Loucy (cell line): ENCODE measurements around the gene KPNA4.

Experiments used
- H2AFZ ChIP-seq: fragments of 200-600 bp; sonication (generic); 2 replicates; pipeline ENCODE4 v1.6.0; 2016; ENCODE audit warnings: antibody characterized with exemption, mild to moderate bottlenecking, low read length, moderate library complexity
- H3F3A ChIP-seq: fragments of 200-600 bp; 2 replicates; pipeline ENCODE4 v1.6.0; 2016; ENCODE audit warnings: antibody characterized with exemption, low read depth, mild to moderate bottlenecking
- H3K27me3 ChIP-seq: fragments of 200-600 bp; sonication (generic); 2 replicates; pipeline ENCODE4 v1.6.1; 2014; ENCODE audit warnings: low read length, mild to moderate bottlenecking; ENCODE audit not compliant: insufficient read depth, poor library complexity, severe bottlenecking
- H3K36me3 ChIP-seq: fragments of 200-600 bp; sonication (generic); 2 replicates; pipeline ENCODE4 v1.6.1; 2016; ENCODE audit warnings: low read length; ENCODE audit not compliant: insufficient read depth
- H3K4me1 ChIP-seq: fragments of 200-600 bp; sonication (generic); 2 replicates; pipeline ENCODE4 v1.5.1; 2014; ENCODE audit warnings: low read length, mild to moderate bottlenecking; ENCODE audit not compliant: insufficient read depth, poor library complexity, severe bottlenecking
- H3K4me2 ChIP-seq: fragments of 200-600 bp; sonication (generic); 2 replicates; pipeline ENCODE4 v1.6.0; 2014; ENCODE audit warnings: antibody characterized with exemption, low read length, low read depth, mild to moderate bottlenecking; ENCODE audit not compliant: poor library complexity, severe bottlenecking
- H3K4me3 ChIP-seq: fragments of 200-600 bp; sonication (generic); 2 replicates; pipeline ENCODE4 v1.5.1; 2014; ENCODE audit warnings: low read length, mild to moderate bottlenecking, mixed read lengths; ENCODE audit not compliant: poor library complexity, severe bottlenecking
- H3K79me2 ChIP-seq: fragments of 200-600 bp; sonication (generic); 2 replicates; pipeline ENCODE4 v1.6.1; 2014; ENCODE audit warnings: low read length; ENCODE audit not compliant: insufficient read depth
- H3K9ac ChIP-seq: fragments of 200-600 bp; sonication (generic); 2 replicates; pipeline ENCODE4 v1.6.0; 2014; ENCODE audit warnings: mild to moderate bottlenecking, low read depth, low read length, moderate library complexity; ENCODE audit not compliant: poor library complexity, severe bottlenecking
- H3K9me2 ChIP-seq: fragments of 200-600 bp; sonication (generic); replicated peaks from 2 replicates; pipeline ENCODE4 v1.6.1; 2016; ENCODE audit warnings: low read depth, low read length, mixed read lengths
- H3K9me3 ChIP-seq: fragments of 200-600 bp; sonication (generic); 2 replicates; pipeline ENCODE4 v1.6.1; 2014; ENCODE audit warnings: mild to moderate bottlenecking, antibody characterized with exemption, low read length, low read depth; ENCODE audit not compliant: insufficient read depth
- H4K20me1 ChIP-seq: fragments of 200-600 bp; sonication (generic); 2 replicates; pipeline ENCODE4 v1.6.0; 2014; ENCODE audit warnings: antibody characterized with exemption, low read length, mild to moderate bottlenecking; ENCODE audit not compliant: insufficient read depth, poor library complexity, severe bottlenecking
- EZH2phosphoT487 ChIP-seq: fragments of 200-600 bp; IDR thresholded peaks from 2 replicates; pipeline ENCODE4 v1.6.1; 2018; ENCODE audit warnings: antibody characterized with exemption, mild to moderate bottlenecking, moderate library complexity, borderline replicate concordance
- TF ChIP-seq, protein P1 (sequence below): fragments of 200-600 bp; sonication (generic); conservative IDR thresholded peaks from 2 replicates; pipeline ENCODE4 v1.5.1; 2014; ENCODE audit warnings: mild to moderate bottlenecking, antibody characterized with exemption, low read length

KPNA4 gene

GRCh38 chr3:160598865-160599264 lies 33.5 kb upstream of the KPNA4 start:
- Histone ChIP-seq H3K9me2 (no peaks in the 10 kb centered on the region), H2AFZ (no peak overlapping the region)

GRCh38 chr3:160588023-160588422 lies 22.7 kb upstream of the KPNA4 start:
- Histone ChIP-seq H3K4me1 (no peaks in the 10 kb centered on the region), H3K36me3 (no peaks in the 10 kb centered on the region), H3K9me3 (no peaks in the 10 kb centered on the region), H3K27me3 (no peaks in the 10 kb centered on the region), H3K4me2 (no peak overlapping the region), H2AFZ (no peak overlapping the region), H4K20me1 (no peaks in the 10 kb centered on the region), H3K4me3 (no peak overlapping the region), H3K9ac (no peak overlapping the region), H3K9me2 (no peaks in the 10 kb centered on the region), H3K79me2 (no peaks in the 10 kb centered on the region), H3F3A (no peaks in the 10 kb centered on the region)
- TF ChIP-seq, protein P1, sequence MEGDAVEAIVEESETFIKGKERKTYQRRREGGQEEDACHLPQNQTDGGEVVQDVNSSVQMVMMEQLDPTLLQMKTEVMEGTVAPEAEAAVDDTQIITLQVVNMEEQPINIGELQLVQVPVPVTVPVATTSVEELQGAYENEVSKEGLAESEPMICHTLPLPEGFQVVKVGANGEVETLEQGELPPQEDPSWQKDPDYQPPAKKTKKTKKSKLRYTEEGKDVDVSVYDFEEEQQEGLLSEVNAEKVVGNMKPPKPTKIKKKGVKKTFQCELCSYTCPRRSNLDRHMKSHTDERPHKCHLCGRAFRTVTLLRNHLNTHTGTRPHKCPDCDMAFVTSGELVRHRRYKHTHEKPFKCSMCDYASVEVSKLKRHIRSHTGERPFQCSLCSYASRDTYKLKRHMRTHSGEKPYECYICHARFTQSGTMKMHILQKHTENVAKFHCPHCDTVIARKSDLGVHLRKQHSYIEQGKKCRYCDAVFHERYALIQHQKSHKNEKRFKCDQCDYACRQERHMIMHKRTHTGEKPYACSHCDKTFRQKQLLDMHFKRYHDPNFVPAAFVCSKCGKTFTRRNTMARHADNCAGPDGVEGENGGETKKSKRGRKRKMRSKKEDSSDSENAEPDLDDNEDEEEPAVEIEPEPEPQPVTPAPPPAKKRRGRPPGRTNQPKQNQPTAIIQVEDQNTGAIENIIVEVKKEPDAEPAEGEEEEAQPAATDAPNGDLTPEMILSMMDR: no peak
- TF ChIP-seq EZH2phosphoT487: no peak

More at GRCh38 chr3:160598865-160599264, 33.5 kb upstream of the KPNA4 start:
- Histone ChIP-seq H4K20me1 (no peaks in the 10 kb centered on the region), H3F3A (no peaks in the 10 kb centered on the region), H3K36me3 (no peaks in the 10 kb centered on the region), H3K4me3 (no peak overlapping the region), H3K9ac (no peak overlapping the region), H3K79me2 (no peaks in the 10 kb centered on the region), H3K27me3 (no peaks in the 10 kb centered on the region), H3K4me1 (no peaks in the 10 kb centered on the region), H3K4me2 (no peak overlapping the region), H3K9me3 (no peaks in the 10 kb centered on the region)
- TF ChIP-seq, protein P1: no peak
- TF ChIP-seq EZH2phosphoT487: no peak

DNA sequence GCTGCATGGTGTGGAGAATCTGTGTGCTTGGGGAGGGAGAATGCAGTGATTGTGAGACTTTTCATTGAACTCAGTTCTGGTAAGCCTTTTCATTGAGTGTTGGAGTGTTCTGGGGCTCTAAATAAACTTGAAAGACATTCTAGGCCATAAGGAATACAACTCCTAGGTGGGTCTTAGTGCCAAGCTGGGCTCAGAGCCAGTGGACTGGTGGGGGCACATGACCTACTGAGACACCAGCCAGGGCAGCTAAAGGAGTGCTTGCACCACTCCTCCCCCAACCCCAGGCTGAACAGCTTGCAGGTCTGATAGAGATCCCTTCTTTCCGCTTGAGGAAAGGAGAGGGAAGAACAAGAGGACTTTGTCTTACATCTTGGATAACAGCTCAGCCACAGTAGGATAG lies 21.7 kb upstream of the KPNA4 start:
- Histone ChIP-seq H3K4me2 (no peak overlapping the region), H3K4me3 (no peak overlapping the region), H3K9me2 (no peaks in the 10 kb centered on the region), H3K27me3 (no peaks in the 10 kb centered on the region), H3K9me3 (no peaks in the 10 kb centered on the region), H3K79me2 (no peaks in the 10 kb centered on the region), H3K36me3 (no peaks in the 10 kb centered on the region), H3K9ac (no peak overlapping the region), H2AFZ (no peak overlapping the region), H3F3A (no peaks in the 10 kb centered on the region), H3K4me1 (no peaks in the 10 kb centered on the region), H4K20me1 (no peaks in the 10 kb centered on the region)
- TF ChIP-seq, protein P1: no peak
- TF ChIP-seq EZH2phosphoT487: no peak
